Subcutaneous abdominal adipose tissue (tissue), 5 donors: ENCODE data around the gene SLC30A5.
"Not testable (repeated sequence)": the region's sequence is repeated elsewhere in the genome, so short reads cannot be mapped to it uniquely, and the experiment has no call there.

ENCODE experiments used
- H3K27ac ChIP-seq: one replicate; pipeline ENCODE4 v1.7.0; 2013; ENCODE audit warnings: low read depth, mild to moderate bottlenecking, inconsistent platforms, low read length, moderate library complexity
- H3K27me3 ChIP-seq, 5 donors: one replicate each; pipeline ENCODE4 v1.7.0; 2013; ENCODE audit warnings: low read length in 5 of 5, inconsistent platforms in 1 of 5; ENCODE audit not compliant: control insufficient read depth in 5 of 5, insufficient read depth in 4 of 5
- H3K36me3 ChIP-seq, 5 donors: one replicate each; pipeline ENCODE4 v1.7.0; 2013; ENCODE audit warnings: low read length in 5 of 5; ENCODE audit not compliant: control insufficient read depth in 5 of 5, insufficient read depth in 5 of 5
- H3K4me1 ChIP-seq, 5 donors: one replicate each; pipeline ENCODE4 v1.7.0; 2013; ENCODE audit warnings: low read length in 5 of 5, mild to moderate bottlenecking in 3 of 5, moderate library complexity in 1 of 5; ENCODE audit not compliant: control insufficient read depth in 5 of 5, insufficient read depth in 5 of 5
- H3K4me3 ChIP-seq, 5 donors: one replicate each; pipeline ENCODE4 v1.7.0; 2013; ENCODE audit warnings: low read length in 5 of 5, low read depth in 1 of 5
- H3K9ac ChIP-seq, 5 donors: one replicate each; pipeline ENCODE4 v1.7.0; 2013; ENCODE audit warnings: low read length in 5 of 5, mild to moderate bottlenecking in 4 of 5, moderate library complexity in 3 of 5
- H3K9me3 ChIP-seq, 5 donors: one replicate each; pipeline ENCODE4 v1.7.0; 2013; ENCODE audit warnings: low read length in 5 of 5; ENCODE audit not compliant: control insufficient read depth in 5 of 5
- donor health status: healthy.
- donor health status: healthy.
- donor health status: healthy.
- donor health status: healthy.
- donor health status: healthy.

Gene SLC30A5

DNA sequence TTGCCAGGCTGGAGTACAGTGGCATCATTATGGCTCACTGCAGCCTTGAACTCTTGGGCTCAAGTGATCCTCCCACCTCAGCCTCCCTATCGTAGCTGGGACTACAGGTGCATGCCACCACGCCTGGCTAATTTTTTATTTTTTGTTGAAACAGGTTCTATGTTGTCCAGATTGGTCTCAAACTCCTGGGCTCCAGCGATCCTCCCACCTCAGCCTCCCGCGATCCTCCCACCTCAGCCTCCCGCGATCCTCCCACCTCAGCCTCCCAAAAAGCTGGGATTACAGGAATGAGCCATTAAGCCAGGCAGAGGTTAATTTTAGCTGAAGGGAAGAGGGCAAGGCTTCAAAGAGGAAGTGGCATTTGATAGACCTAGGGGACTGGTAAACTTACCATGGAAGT lies 40.3 kb downstream of the SLC30A5 start:
- Histone ChIP-seq H3K36me3 (peaks cover 1 to 16% (median 6%) of the 10 kb centered on the region in 5 donors), H3K27me3 (no peaks in the 10 kb centered on the region)

DNA sequence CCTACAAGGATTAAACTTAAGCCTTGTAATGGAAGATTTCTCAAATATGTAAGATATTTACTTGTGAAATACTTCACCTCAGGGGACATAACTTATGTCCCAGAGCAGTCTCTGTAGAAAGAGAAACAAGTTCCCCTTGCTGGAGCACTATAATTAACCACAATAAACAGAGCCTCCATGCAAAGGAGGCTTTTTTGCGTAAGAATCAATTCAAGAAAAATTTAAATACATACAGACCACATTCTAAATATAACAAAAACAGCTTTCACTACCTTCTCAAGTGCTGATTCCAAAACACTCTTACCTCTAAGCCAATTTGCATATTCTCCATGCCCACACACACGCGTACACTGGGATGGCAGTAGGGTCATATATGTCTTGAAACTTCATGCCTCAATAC lies 42.5 kb downstream of the SLC30A5 start:
- peaks cover 0 to 4% (median 0%) of the 10 kb centered on the region in 5 donors for H3K9me3 ChIP-seq
- H3K27ac ChIP-seq = peak overlapping the region; percentile 65

More for the DNA sequence above, 40.3 kb downstream of the SLC30A5 start:
- H3K9me3 ChIP-seq = no peaks in the 10 kb centered on the region
- H3K4me3 ChIP-seq = no peak overlapping the region
- no peak overlapping the region for H3K9ac ChIP-seq
- H3K4me1 ChIP-seq = peaks cover 0 to 32% (median 16%) of the 10 kb centered on the region in 5 donors
- no peak overlapping the region for H3K27ac ChIP-seq

DNA sequence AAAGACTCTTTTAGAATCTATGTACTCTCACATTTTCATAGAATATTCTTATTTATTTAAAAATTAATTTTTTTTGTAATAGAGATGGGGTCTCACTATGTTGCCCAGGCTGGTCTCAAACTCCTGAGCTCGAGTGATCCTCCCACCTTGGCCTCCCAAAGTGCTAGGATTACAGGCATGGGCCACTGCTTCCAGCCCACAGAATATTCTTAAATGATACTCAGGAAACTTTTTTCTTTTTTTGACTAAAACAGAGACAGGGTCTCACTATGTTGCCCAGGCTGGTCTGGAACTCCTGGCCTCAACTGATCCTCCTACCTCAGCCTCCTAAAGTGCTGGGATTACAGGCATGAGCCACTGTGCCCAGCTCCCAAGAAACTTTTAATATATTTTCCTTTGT lies 43.4 kb downstream of the SLC30A5 start:
- not testable (repeated sequence) for H3K9ac ChIP-seq, H3K9me3 ChIP-seq, H3K4me3 ChIP-seq, H3K27ac ChIP-seq, H3K36me3 ChIP-seq, H3K27me3 ChIP-seq
- peaks cover 0 to 32% (median 16%) of the 10 kb centered on the region in 5 donors for H3K4me1 ChIP-seq

More for the DNA sequence above, 42.5 kb downstream of the SLC30A5 start:
- Histone ChIP-seq H3K36me3 (peaks cover 0 to 2% (median 0%) of the 10 kb centered on the region in 5 donors), H3K9ac (no peak overlapping the region), H3K4me1 (peaks cover 0 to 32% (median 16%) of the 10 kb centered on the region in 5 donors), H3K4me3 (no peak overlapping the region), H3K27me3 (no peaks in the 10 kb centered on the region)

DNA sequence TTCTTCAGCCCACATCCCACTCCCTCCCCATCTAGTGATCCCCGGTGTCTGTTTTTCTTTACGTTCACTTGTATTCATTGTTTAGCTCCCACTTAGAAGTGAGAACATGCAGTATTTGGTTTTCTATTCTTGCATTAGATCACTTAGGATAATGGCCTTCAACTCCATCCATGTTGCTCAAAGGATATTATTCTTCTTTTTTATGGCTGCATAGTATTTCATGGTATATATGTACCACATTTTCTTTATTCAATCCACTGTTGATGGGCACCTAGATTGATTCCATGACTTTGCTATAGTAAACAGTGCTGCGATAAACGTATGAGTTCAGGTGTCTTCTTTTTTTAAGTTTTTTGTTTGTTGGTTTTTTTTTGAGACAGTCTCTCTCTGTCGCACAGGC lies 44.0 kb downstream of the SLC30A5 start:
- peaks cover 0 to 4% (median 0%) of the 10 kb centered on the region in 5 donors for H3K9me3 ChIP-seq
- no peaks in the 10 kb centered on the region for H3K27me3 ChIP-seq

DNA sequence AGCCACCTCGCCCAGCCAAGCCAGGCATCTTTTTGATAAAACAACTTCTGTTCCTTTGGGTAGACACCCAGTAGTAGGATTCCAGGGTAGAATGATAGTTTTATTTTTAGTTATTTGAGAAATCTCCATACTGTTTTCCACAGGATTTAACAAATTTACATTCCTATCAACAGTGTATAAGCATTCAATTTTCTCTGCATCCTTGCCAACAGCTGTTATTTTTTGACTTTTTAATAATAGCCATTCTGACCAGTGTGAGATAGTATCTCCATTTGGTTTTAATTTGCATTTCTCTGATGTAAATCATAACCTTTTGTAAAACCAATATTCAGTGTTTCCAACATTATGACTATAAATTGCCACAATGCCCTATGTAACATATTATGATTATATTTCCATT lies 45.0 kb downstream of the SLC30A5 start:
- H3K4me3 ChIP-seq = no peak overlapping the region
- H3K4me1 ChIP-seq = peaks cover 0 to 24% (median 9%) of the 10 kb centered on the region in 5 donors
- H3K9ac ChIP-seq = no peak overlapping the region
- no peaks in the 10 kb centered on the region for H3K36me3 ChIP-seq
- H3K9me3 ChIP-seq = peaks cover 0 to 4% (median 0%) of the 10 kb centered on the region in 5 donors
- no peak overlapping the region for H3K27ac ChIP-seq
- no peaks in the 10 kb centered on the region for H3K27me3 ChIP-seq

More for the DNA sequence above, 44.0 kb downstream of the SLC30A5 start:
- Histone ChIP-seq H3K4me1 (peaks cover 0 to 32% (median 16%) of the 10 kb centered on the region in 5 donors), H3K36me3 (no peaks in the 10 kb centered on the region), H3K27ac (no peak overlapping the region), H3K4me3 (no peak overlapping the region), H3K9ac (no peak overlapping the region)

DNA sequence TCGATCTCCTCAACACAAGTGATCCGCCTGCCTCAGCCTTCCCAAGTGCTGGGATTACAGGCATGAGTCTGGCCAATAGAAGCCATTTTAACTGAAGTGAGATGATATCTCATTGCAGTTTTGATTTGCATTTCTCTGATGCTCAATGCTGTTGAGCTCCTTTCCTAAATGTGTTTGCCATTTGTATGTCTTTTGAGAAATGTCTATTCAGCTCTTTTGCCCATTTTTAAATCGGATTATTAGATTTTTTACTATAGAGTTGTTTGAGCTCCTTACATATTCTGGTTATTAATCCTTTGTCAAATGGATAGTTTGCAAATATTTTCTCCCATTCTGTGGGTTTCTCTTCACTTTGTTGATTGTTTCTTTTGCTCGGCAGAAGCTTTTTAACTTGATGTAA lies 46.4 kb downstream of the SLC30A5 start:
- not testable (repeated sequence) for H3K36me3 ChIP-seq, H3K9ac ChIP-seq, H3K9me3 ChIP-seq, H3K27ac ChIP-seq, H3K27me3 ChIP-seq, H3K4me3 ChIP-seq
- H3K4me1 ChIP-seq = peaks cover 0 to 13% (median 9%) of the 10 kb centered on the region in 5 donors

DNA sequence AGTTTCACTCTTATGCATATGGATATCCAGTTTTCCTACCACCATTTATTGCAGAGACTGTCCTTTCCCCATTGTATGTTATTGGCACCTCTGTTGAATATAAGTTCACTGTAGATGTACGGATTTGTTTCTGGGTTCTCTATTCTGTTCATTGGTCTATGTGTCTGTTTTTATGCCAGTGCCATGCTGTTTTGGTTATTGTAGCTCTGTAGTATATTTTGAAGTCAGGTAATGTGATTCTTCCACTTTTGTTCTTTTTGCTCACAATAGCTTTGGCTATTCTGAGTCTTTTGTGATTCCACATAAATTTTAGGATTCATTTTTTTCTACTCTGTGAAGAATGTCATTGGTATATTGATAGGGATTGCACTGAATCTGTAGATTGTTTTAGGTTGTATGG lies 47.0 kb downstream of the SLC30A5 start:
- no peak overlapping the region for H3K9ac ChIP-seq
- H3K4me3 ChIP-seq = no peak overlapping the region
- H3K27ac ChIP-seq = no peak overlapping the region
- no peaks in the 10 kb centered on the region for H3K27me3 ChIP-seq
- peaks cover 0 to 9% (median 7%) of the 10 kb centered on the region in 5 donors for H3K4me1 ChIP-seq
- no peaks in the 10 kb centered on the region for H3K36me3 ChIP-seq
- H3K9me3 ChIP-seq = peaks cover 0 to 4% (median 0%) of the 10 kb centered on the region in 5 donors

DNA sequence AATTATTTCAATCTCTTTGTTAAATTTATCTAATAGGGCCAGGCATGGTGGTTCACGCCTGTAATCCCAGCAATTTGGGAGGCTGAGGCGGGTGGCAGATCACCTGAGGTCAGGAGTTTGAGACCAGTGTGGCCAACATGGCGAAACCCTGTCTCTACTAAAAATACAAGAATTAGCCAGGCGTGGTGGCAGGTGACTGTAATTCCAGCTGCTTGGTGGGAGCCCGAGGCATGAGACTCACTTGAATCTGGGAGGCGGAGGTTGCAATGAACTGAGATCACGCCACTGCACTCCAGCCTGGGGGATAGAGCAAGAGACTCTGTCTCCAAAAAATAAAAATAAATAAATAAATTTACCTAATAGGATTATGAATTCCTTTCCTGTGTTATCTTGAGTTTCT lies 54.8 kb downstream of the SLC30A5 start:
- not testable (repeated sequence) for H3K9ac ChIP-seq, H3K27me3 ChIP-seq, H3K9me3 ChIP-seq, H3K4me1 ChIP-seq, H3K27ac ChIP-seq, H3K4me3 ChIP-seq, H3K36me3 ChIP-seq

DNA sequence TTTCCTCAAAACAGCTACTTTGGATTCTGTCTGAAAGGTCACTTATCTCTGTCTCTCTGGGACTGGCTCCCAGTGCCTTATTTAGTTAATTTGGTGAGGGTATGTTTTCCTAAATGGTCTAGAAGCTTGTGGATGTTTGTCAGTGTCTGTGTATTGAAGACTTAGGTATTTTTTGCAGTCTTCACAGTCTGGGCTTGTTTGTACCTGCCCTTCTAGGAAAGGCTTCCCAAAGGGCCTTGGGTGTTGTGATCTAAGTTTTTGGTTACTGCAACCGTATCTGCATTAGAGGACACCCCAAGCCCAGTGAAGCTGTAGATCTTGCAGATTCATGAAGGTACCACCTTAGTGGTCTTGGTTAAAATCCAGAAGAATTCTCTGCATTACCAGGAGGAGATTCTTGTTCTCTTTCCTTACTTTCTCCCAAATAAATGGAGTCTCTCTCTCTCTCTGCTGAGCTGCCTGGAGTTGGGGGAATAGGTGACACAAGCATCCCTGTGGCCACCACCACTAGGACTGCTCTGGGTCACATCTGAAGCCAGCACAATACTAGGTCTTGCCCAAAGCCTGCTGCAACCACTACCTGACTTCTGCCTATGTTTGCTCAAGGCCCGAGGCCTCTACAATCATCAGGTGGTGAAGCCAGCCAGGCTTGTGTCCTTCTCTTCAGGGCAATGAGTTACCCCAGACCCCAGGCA lies 55.3 kb downstream of the SLC30A5 start:
- Histone ChIP-seq H3K9ac (no peak overlapping the region), H3K27ac (no peak overlapping the region), H3K4me3 (no peak overlapping the region), H3K27me3 (no peaks in the 10 kb centered on the region), H3K36me3 (no peaks in the 10 kb centered on the region), H3K4me1 (no peaks in the 10 kb centered on the region), H3K9me3 (no peaks in the 10 kb centered on the region)

DNA sequence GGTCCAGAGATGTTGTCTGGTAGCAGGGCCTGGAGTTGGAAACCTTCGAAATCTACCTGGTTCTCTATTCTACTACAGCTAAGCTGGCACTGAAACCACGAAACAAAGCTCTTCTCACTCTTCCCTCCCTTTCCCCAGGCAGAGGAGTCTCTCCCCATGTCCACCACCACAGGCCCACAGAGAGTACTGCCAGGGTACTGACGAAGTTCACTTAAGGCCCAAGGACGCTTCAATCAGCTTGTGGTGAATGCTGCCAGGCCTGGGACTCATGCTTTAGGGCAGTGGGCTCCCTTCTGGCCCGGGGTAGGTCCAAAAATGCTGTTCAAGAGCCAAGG lies 55.8 kb downstream of the SLC30A5 start:
- Histone ChIP-seq H3K9me3 (no peaks in the 10 kb centered on the region), H3K9ac (no peak overlapping the region), H3K4me1 (no peaks in the 10 kb centered on the region), H3K36me3 (no peaks in the 10 kb centered on the region), H3K27ac (no peak overlapping the region), H3K27me3 (no peaks in the 10 kb centered on the region), H3K4me3 (no peak overlapping the region)
